A549 (cell line): ENCODE data around the gene PRKCE. TPM values are rescaled to one million over a fixed set of nuclear protein-coding genes. Genes with fewer than 3 reads are reported as not detected.

Experiments used
- ATAC-seq, 2 experiments: fragments of 200-7000 bp in 1 of 2; fragments of >200 bp in 1 of 2; cut with Nextera tagmentation in 1 of 2; cut with Tn5 transposase in 1 of 2; 3 replicates each; pipeline versions ENCODE4 v1.8.0 to v1.9.1; 2018 to 2020; ENCODE audit warnings: mild to moderate bottlenecking in 1 of 2, moderate library complexity in 1 of 2
- CTCF ChIA-PET: fragments of 300-600 bp; sonication (Branson Sonifier 250); formaldehyde crosslinking; extraction: SDS; loops from one replicate; lab custom pipeline; 2021; ENCODE audit warnings: antibody characterized with exemption, inconsistent platforms; lab: Yijun Ruan, JAX
- POLR2A ChIA-PET: fragments of 350-600 bp; formaldehyde crosslinking; extraction: SDS; loops from one replicate; lab custom pipeline; 2021; ENCODE audit warnings: antibody characterized with exemption, inconsistent platforms; lab: Yijun Ruan, JAX
- DNase-seq, 2 experiments: peaks; one replicate each; pipeline versions ENCODE4 v3.0.0 to v3.0.0-alpha.2; 2011 to 2016; ENCODE audit warnings: low read depth in 1 of 2, low spot score in 1 of 2
- FAIRE-seq: peaks from 2 replicates; lab custom pipeline; 2011; peaks lifted over from hg19 to GRCh38; lab: Jason Lieb, UNC
- H3K27ac ChIP-seq, 2 experiments: fragments of >200 bp; sonication (Bioruptor Twin); formaldehyde crosslinking; 3 replicates each; pipeline ENCODE4 v1.5.1; 2016 to 2017
- H3K4me1 ChIP-seq: fragments of >200 bp; sonication (Bioruptor Twin); formaldehyde crosslinking; 3 replicates; pipeline ENCODE4 v1.6.1; 2016
- H3K4me2 ChIP-seq: fragments of >200 bp; sonication (Bioruptor Twin); formaldehyde crosslinking; 3 replicates; pipeline ENCODE4 v1.6.1; 2016
- H3K4me3 ChIP-seq: fragments of >200 bp; sonication (Bioruptor Twin); formaldehyde crosslinking; 3 replicates; pipeline ENCODE4 v1.5.1; 2016
- H3K9me3 ChIP-seq: fragments of >200 bp; sonication (Bioruptor Twin); formaldehyde crosslinking; 3 replicates; pipeline ENCODE4 v1.6.1; 2016
- BHLHE40 ChIP-seq: IDR thresholded peaks from 2 replicates; pipeline ENCODE4 v1.6.1; 2012; ENCODE audit warnings: low read depth, low read length, inconsistent platforms
- CBX2 ChIP-seq: fragments of 200-600 bp; sonication (generic); IDR thresholded peaks from 2 replicates; pipeline ENCODE4 v1.6.1; 2016; ENCODE audit warnings: low read depth, mild to moderate bottlenecking, borderline replicate concordance
- CBX8 ChIP-seq: fragments of 200-600 bp; sonication (generic); IDR thresholded peaks from 2 replicates; pipeline ENCODE4 v1.6.1; 2016
- CEBPB ChIP-seq, 2 experiments: fragments of >200 bp in 1 of 2; sonication (Bioruptor Twin) in 1 of 2; formaldehyde crosslinking in 1 of 2; IDR thresholded peaks; 2 replicates each; pipeline ENCODE4 v1.6.1; 2012 to 2016
- CHD2 ChIP-seq: fragments of 150-350 bp; IDR thresholded peaks from 2 replicates; pipeline ENCODE4 v1.6.1; 2014; ENCODE audit warnings: low read length; ENCODE audit not compliant: partially characterized antibody
- EP300 ChIP-seq, 2 experiments: fragments of >200 bp; sonication (Bioruptor Twin); formaldehyde crosslinking; IDR thresholded peaks; 2 replicates in 1 of 2; 3 replicates in 1 of 2; pipeline ENCODE4 v1.6.1; 2016 to 2017
- ESRRA ChIP-seq: fragments of 150-350 bp; IDR thresholded peaks from 2 replicates; pipeline ENCODE4 v1.6.1; 2014; ENCODE audit warnings: mild to moderate bottlenecking, low read length, borderline replicate concordance
- FOSB ChIP-seq: fragments of 250-450 bp; sonication (Bioruptor Pico); IDR thresholded peaks from 2 replicates; pipeline ENCODE4 v1.5.0; 2020; ENCODE audit warnings: mild to moderate bottlenecking, moderate library complexity
- GATA3 ChIP-seq: IDR thresholded peaks from 2 replicates; pipeline ENCODE4 v1.6.1; 2012; ENCODE audit warnings: borderline replicate concordance
- HDAC2 ChIP-seq: fragments of 200-600 bp; sonication (generic); IDR thresholded peaks from 2 replicates; pipeline ENCODE4 v1.6.1; 2016
- HEYL ChIP-seq: fragments of 250-450 bp; sonication (Bioruptor Pico); IDR thresholded peaks from 2 replicates; pipeline ENCODE4 v1.8.0; 2021; ENCODE audit warnings: mild to moderate bottlenecking, moderate library complexity
- HOXB13 ChIP-seq: fragments of 250-450 bp; sonication (Bioruptor Pico); IDR thresholded peaks from 2 replicates; pipeline ENCODE4 v1.5.0; 2020; ENCODE audit warnings: low read depth, mild to moderate bottlenecking, moderate library complexity
- JUN ChIP-seq, 2 experiments: fragments of >200 bp; sonication (Bioruptor Twin); formaldehyde crosslinking; IDR thresholded peaks; 2 replicates in 1 of 2; 3 replicates in 1 of 2; pipeline ENCODE4 v1.6.1; 2016 to 2017
- KDM1A ChIP-seq: fragments of 200-600 bp; sonication (generic); IDR thresholded peaks from 2 replicates; pipeline ENCODE4 v1.6.1; 2016; ENCODE audit warnings: low read depth, mild to moderate bottlenecking
- KDM5A ChIP-seq: fragments of 200-600 bp; sonication (generic); IDR thresholded peaks from 2 replicates; pipeline ENCODE4 v1.6.1; 2016; ENCODE audit warnings: antibody characterized with exemption, mild to moderate bottlenecking
- MAFK ChIP-seq: fragments of 450-650 bp; IDR thresholded peaks from 2 replicates; pipeline ENCODE4 v1.6.1; 2014; ENCODE audit not compliant: partially characterized antibody
- MYC ChIP-seq: IDR thresholded peaks from 2 replicates; pipeline ENCODE4 v1.6.1; 2012; ENCODE audit warnings: mild to moderate bottlenecking, inconsistent platforms, low read length, improper control_type of control experiment, borderline replicate concordance
- NPAS2 ChIP-seq: fragments of 250-450 bp; sonication (Bioruptor Pico); IDR thresholded peaks from 2 replicates; pipeline ENCODE4 v1.8.0; 2022; ENCODE audit warnings: mild to moderate bottlenecking, moderate library complexity, borderline replicate concordance
- NR3C1 ChIP-seq: fragments of >200 bp; sonication (Bioruptor Twin); formaldehyde crosslinking; IDR thresholded peaks from 3 replicates; pipeline ENCODE4 v1.6.1; 2017
- PHF8 ChIP-seq: fragments of 200-600 bp; sonication (generic); IDR thresholded peaks from 2 replicates; pipeline ENCODE4 v1.6.1; 2016; ENCODE audit warnings: low read depth, mild to moderate bottlenecking, antibody characterized with exemption, moderate library complexity, borderline replicate concordance
- POLR2A ChIP-seq: IDR thresholded peaks from 2 replicates; pipeline ENCODE4 v1.6.1; 2012; ENCODE audit warnings: mild to moderate bottlenecking, low read length
- RAD21 ChIP-seq, 2 experiments: fragments of >200 bp in 1 of 2; sonication (Bioruptor Twin) in 1 of 2; formaldehyde crosslinking in 1 of 2; IDR thresholded peaks in 1 of 2; conservative IDR thresholded peaks in 1 of 2; 2 replicates in 1 of 2; 3 replicates in 1 of 2; pipeline ENCODE4 v1.6.1; 2012 to 2018; ENCODE audit warnings: inconsistent platforms in 1 of 2
- RARB ChIP-seq: fragments of 250-450 bp; sonication (Bioruptor Pico); IDR thresholded peaks from 2 replicates; pipeline ENCODE4 v1.8.0; 2021; ENCODE audit warnings: mild to moderate bottlenecking, moderate library complexity
- RFX5 ChIP-seq: fragments of 450-650 bp; IDR thresholded peaks from 2 replicates; pipeline ENCODE4 v1.7.1; 2014; ENCODE audit warnings: antibody characterized with exemption, mild to moderate bottlenecking, moderate library complexity
- RNF2 ChIP-seq: fragments of 200-600 bp; sonication (generic); IDR thresholded peaks from 2 replicates; pipeline ENCODE4 v1.6.1; 2016; ENCODE audit warnings: low read depth, mild to moderate bottlenecking, antibody characterized with exemption, moderate library complexity, borderline replicate concordance
- SMC3 ChIP-seq: fragments of >200 bp; sonication (Bioruptor Twin); formaldehyde crosslinking; IDR thresholded peaks from 3 replicates; pipeline ENCODE4 v1.6.1; 2018; ENCODE audit warnings: inconsistent platforms
- SREBF2 ChIP-seq: fragments of 450-650 bp; IDR thresholded peaks from 2 replicates; pipeline ENCODE4 v1.6.1; 2014; ENCODE audit warnings: mild to moderate bottlenecking, moderate library complexity
- TP53 ChIP-seq: fragments of 250-450 bp; sonication (Bioruptor Pico); IDR thresholded peaks from 2 replicates; pipeline ENCODE4 v1.5.0; 2021; ENCODE audit warnings: mild to moderate bottlenecking, moderate library complexity
- ZC3H11A ChIP-seq: fragments of 450-650 bp; IDR thresholded peaks from 2 replicates; pipeline ENCODE4 v1.6.1; 2014; ENCODE audit warnings: antibody characterized with exemption, mild to moderate bottlenecking
- ZNF302 ChIP-seq: fragments of 250-450 bp; sonication (Bioruptor Pico); IDR thresholded peaks from 2 replicates; pipeline ENCODE4 v1.9.0; 2021; ENCODE audit warnings: inconsistent platforms, mild to moderate bottlenecking, moderate library complexity
- WGBS: methylation state at CpG from one replicate; pipeline ENCODE4 v1.1.6; 2017; ENCODE audit errors: missing lambda C conversion rate; 5-methylcytosine and 5-hydroxymethylcytosine counted together
- polyA plus RNA-seq, 4 experiments: library from polyadenylated mRNA; depleted of rRNA in 3 of 4; stranded (reverse); fragments of >200 nt; fragmentation: RNase III in 1 of 4; extraction: RNeasy Plus Mini Kit Qiagen cat#74134 plus additional on column Dnase treatment in 1 of 4; gene quantifications; 2 replicates in 3 of 4; 3 replicates in 1 of 4; pipeline ENCODE4 v1.2.3, GENCODE V29; 2011 to 2017
- TF ChIP-seq, protein P1 (sequence below): fragments of 250-450 bp; sonication (Bioruptor Pico); IDR thresholded peaks from 2 replicates; pipeline ENCODE4 v1.5.0; 2020; ENCODE audit warnings: low read depth, mild to moderate bottlenecking, moderate library complexity
- TF ChIP-seq, protein P2 (sequence below): fragments of 450-650 bp; IDR thresholded peaks from 2 replicates; pipeline ENCODE4 v1.6.1; 2014; ENCODE audit warnings: antibody characterized with exemption
- TF ChIP-seq, protein P3 (sequence below): IDR thresholded peaks from 2 replicates; pipeline ENCODE4 v1.6.1; 2012
- TF ChIP-seq, protein P4 (sequence below): fragments of >200 bp; sonication (Bioruptor Twin); formaldehyde crosslinking; IDR thresholded peaks from 3 replicates; pipeline ENCODE4 v1.6.1; 2016
- TF ChIP-seq, protein P5 (sequence below): fragments of 250-450 bp; sonication (Bioruptor Pico); IDR thresholded peaks from 2 replicates; pipeline ENCODE4 v1.5.0; 2021; ENCODE audit warnings: mild to moderate bottlenecking, moderate library complexity, borderline replicate concordance

PRKCE gene
- polyA plus RNA-seq, 2 of the 4 experiments (the other 2 are of a cell fraction), result 11.5 to 12.0 TPM

DNA sequence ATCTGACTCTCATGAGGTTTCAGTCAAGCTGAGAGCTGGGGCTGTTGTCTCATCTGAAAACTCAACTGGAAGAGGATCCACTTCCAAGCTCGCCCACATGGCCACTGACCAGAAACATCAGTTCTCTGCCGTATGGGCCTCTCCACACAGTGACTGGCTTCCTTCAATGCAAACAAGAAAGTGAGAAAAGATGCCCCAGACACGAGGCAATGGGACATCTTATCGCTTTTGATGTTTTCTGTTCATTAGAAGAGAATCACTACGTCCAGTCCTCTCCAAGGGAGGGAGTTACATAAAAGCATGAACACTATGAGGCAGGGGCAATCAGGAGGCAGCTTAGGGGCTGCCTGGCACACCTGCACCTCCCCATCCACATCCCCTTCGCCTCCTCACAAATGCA is 338.7 kb downstream of the PRKCE start:
- POLR2A ChIA-PET, result no interaction called here
- CTCF ChIA-PET, result interaction anchor here (0.6 to 4.4 kb wide), 7 partner anchors 10 to 491 kb away, joined by 3 to 21 read pairs (median 3); no protein-coding TSS in a partner anchor
- WGBS, result 92% methylated on average over 6 of the region's 6 CpGs
- Histone ChIP-seq H3K4me2 (no peak overlapping the region), H3K4me1 (peaks cover 31% of the 10 kb centered on the region)
- no peak for DNase-seq
- TF ChIP-seq BHLHE40 (no peak), NR3C1 (no peak), ESRRA (no peak), SREBF2 (no peak), HOXB13 (CRISPR knock-in tag) (no peak), KDM5A (no peak), MAFK (no peak), PHF8 (no peak), CHD2 (no peak), RARB (CRISPR knock-in tag) (no peak), NPAS2 (CRISPR knock-in tag) (no peak), HDAC2 (no peak), HEYL (no peak), KDM1A (no peak), FOSB (CRISPR knock-in tag) (no peak), GATA3 (no peak)
- TF ChIP-seq, protein P1, sequence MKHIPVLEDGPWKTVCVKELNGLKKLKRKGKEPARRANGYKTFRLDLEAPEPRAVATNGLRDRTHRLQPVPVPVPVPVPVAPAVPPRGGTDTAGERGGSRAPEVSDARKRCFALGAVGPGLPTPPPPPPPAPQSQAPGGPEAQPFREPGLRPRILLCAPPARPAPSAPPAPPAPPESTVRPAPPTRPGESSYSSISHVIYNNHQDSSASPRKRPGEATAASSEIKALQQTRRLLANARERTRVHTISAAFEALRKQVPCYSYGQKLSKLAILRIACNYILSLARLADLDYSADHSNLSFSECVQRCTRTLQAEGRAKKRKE (CRISPR knock-in tag), result no peak
- TF ChIP-seq, protein P2, sequence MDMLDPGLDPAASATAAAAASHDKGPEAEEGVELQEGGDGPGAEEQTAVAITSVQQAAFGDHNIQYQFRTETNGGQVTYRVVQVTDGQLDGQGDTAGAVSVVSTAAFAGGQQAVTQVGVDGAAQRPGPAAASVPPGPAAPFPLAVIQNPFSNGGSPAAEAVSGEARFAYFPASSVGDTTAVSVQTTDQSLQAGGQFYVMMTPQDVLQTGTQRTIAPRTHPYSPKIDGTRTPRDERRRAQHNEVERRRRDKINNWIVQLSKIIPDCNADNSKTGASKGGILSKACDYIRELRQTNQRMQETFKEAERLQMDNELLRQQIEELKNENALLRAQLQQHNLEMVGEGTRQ, result no peak
- TF ChIP-seq, all 56 proteins: peak for 0
- ATAC-seq, result no peak
- H3K4me3 ChIP-seq, result no peak overlapping the region
- FAIRE-seq, result no peak
- H3K9me3 ChIP-seq, result no peaks in the 10 kb centered on the region
- H3K27ac ChIP-seq, result peak overlapping the region in 1 of 2 experiments; percentile 89; a peak in 4 of 6 replicates

DNA sequence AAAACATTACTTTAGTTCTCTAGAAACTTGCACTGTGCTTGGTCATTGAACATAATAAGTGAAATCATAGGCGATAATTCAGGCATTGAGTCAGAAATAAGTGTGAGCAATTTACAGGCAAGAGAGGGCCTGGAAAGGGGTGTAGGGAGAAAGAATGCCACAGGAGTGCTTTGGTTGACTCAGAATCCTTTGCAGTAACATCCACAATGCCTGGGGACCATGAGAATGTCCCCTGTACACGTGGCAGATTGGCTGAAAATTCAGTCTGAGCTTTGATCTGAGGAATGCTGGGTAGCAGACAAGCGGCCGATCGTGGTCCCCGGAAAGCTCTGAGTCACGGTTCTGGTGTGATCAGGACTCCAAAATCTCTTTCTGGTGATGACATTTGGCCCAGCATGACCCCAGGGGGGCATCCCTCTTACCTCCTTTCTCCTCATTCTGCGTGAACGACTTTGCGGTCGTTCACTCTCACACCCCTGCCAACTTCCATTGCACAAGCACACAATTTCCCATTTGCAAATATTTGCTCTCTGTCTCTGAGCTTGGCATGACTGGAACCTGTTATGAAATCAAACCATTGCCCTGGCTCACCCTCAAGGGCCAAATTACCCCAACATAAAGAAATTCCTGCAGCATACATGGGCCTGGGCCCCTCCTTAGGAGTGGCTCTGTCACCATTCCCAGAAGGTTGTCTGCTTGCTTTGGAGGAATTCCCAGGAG is 340.7 kb downstream of the PRKCE start:
- Histone ChIP-seq H3K4me3 (no peak overlapping the region), H3K27ac (peak overlapping the region; percentile 84 to 89), H3K4me2 (peak overlapping the region; percentile 70), H3K4me1 (peaks cover 31% of the 10 kb centered on the region), H3K9me3 (peaks cover 6% of the 10 kb centered on the region; the same call in 1 of the 3 replicates)
- ChIA-PET POLR2A (interaction anchor here (0.9 to 2.9 kb wide), 5 partner anchors 29 to 382 kb away, joined by 4 to 15 read pairs (median 7); partner anchors contain the start of genes EPAS1 and SRBD1), CTCF (interaction anchor here (0.6 to 4.4 kb wide), 51 partner anchors 10 to 998 kb away, joined by 3 to 52 read pairs (median 8); partner anchors contain the start of gene SRBD1)
- DNase-seq, result peak; percentile 88 to 99
- WGBS, result 3% methylated on average over 11 of the region's 11 CpGs
- FAIRE-seq, result peak; percentile 98
- peak; percentile 89 to 92 for ATAC-seq
- peak; percentile 37 to 81 for TF ChIP-seq RAD21 (conservative IDR thresholded peaks at IDR 0.05 in 1 of 2, IDR thresholded peaks at IDR 0.05 in 1 of 2)
- no peak for TF ChIP-seq CBX2
- no peak for TF ChIP-seq FOSB (CRISPR knock-in tag)
- no peak for TF ChIP-seq RNF2
- TF ChIP-seq, protein P3, sequence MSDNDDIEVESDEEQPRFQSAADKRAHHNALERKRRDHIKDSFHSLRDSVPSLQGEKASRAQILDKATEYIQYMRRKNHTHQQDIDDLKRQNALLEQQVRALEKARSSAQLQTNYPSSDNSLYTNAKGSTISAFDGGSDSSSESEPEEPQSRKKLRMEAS, result peak; percentile 97
- TF ChIP-seq TP53 (CRISPR knock-in tag), result no peak
- TF ChIP-seq, protein P4, sequence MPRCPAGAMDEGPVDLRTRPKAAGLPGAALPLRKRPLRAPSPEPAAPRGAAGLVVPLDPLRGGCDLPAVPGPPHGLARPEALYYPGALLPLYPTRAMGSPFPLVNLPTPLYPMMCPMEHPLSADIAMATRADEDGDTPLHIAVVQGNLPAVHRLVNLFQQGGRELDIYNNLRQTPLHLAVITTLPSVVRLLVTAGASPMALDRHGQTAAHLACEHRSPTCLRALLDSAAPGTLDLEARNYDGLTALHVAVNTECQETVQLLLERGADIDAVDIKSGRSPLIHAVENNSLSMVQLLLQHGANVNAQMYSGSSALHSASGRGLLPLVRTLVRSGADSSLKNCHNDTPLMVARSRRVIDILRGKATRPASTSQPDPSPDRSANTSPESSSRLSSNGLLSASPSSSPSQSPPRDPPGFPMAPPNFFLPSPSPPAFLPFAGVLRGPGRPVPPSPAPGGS, result peak; percentile 100
- no peak for TF ChIP-seq CBX8
- TF ChIP-seq SMC3, result peak; percentile 68
- TF ChIP-seq EP300 (IDR thresholded peaks at IDR 0.05), result peak; percentile 99
- no peak for TF ChIP-seq NR3C1
- no peak for TF ChIP-seq POLR2A
- no peak for TF ChIP-seq RFX5
- peak; percentile 100 for TF ChIP-seq CEBPB (IDR thresholded peaks at IDR 0.05)
- TF ChIP-seq, protein P5, sequence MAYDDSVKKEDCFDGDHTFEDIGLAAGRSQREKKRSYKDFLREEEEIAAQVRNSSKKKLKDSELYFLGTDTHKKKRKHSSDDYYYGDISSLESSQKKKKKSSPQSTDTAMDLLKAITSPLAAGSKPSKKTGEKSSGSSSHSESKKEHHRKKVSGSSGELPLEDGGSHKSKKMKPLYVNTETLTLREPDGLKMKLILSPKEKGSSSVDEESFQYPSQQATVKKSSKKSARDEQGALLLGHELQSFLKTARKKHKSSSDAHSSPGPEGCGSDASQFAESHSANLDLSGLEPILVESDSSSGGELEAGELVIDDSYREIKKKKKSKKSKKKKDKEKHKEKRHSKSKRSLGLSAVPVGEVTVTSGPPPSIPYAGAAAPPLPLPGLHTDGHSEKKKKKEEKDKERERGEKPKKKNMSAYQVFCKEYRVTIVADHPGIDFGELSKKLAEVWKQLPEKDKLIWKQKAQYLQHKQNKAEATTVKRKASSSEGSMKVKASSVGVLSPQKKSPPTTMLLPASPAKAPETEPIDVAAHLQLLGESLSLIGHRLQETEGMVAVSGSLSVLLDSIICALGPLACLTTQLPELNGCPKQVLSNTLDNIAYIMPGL (CRISPR knock-in tag), result no peak
- TF ChIP-seq ZNF302 (CRISPR knock-in tag), result no peak
- TF ChIP-seq JUN (IDR thresholded peaks at IDR 0.05), result peak; percentile 100
- no peak for TF ChIP-seq ZC3H11A
- TF ChIP-seq MYC, result peak; percentile 83
